ENCODE data around the gene ERVV-1.

ERVV-1 gene

GRCh38 chr19:52995711-52996110 is 18.0 kb upstream of the ERVV-1 start (continued):
- no peak for TF ChIP-seq GLIS1 (tag by site-specific recombination; IDR thresholded peaks at IDR 0.05)
- TF ChIP-seq ZNF677 (tag by site-specific recombination; IDR thresholded peaks at IDR 0.05): no peak
- TF ChIP-seq ZNF837 (tag by site-specific recombination; IDR thresholded peaks at IDR 0.05): no peak
- TF ChIP-seq SETDB1 (IDR thresholded peaks at IDR 0.05; ENCODE audit: insufficient read length, low read length): no peak
- no peak for TF ChIP-seq ZNF335 (tag by site-specific recombination; conservative IDR thresholded peaks at IDR 0.05)
- TF ChIP-seq TSHZ1 (tag by site-specific recombination; IDR thresholded peaks at IDR 0.05; ENCODE audit: borderline replicate concordance): no peak

DNA sequence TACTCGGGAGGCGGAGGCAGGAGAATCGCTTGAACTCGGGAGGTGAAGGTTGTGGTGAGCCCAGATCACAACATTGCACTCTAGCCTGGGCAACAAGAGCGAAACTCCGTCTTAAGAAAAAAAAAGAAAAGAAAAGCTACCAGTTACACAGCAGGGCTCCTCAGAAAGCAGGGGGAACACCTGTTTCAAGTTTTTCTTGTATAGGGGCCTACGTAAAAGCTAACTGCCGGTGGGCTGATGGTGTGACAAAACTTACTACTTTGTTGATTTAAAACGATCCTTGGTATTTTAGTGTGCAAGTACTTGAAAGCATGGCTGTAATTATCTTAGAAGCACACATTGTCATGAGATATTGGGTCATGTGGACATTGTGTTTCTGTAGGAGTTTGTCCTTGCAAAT is 15.7 kb upstream of the ERVV-1 start:
- CTCF ChIA-PET: interaction anchor here (0.7 kb wide), 1 partner anchor 161 kb away, joined by 3 read pairs; no protein-coding TSS in a partner anchor
- no peak overlapping the region for H3K4me3 ChIP-seq (ENCODE audit: low read depth, low read length)
- TF ChIP-seq ZNF16 (tag by site-specific recombination; IDR thresholded peaks at IDR 0.05; ENCODE audit: low read depth) (no peak), ZNF501 (tag by site-specific recombination; IDR thresholded peaks at IDR 0.05) (no peak), MEIS1 (CRISPR knock-in tag; IDR thresholded peaks at IDR 0.05; ENCODE audit: borderline replicate concordance) (no peak), ZBTB20 (tag by site-specific recombination; IDR thresholded peaks at IDR 0.05) (no peak), ZNF302 (tag by site-specific recombination; IDR thresholded peaks at IDR 0.05; ENCODE audit: low read depth) (no peak), ZNF521 (tag by site-specific recombination; IDR thresholded peaks at IDR 0.05) (no peak), ZNF707 (tag by site-specific recombination; IDR thresholded peaks at IDR 0.05) (no peak), ZNF112 (tag by site-specific recombination; IDR thresholded peaks at IDR 0.05) (no peak)
- H3K27ac ChIP-seq (ENCODE audit: extremely low read depth, low read depth, low read length): no peak overlapping the region
- H3K9me3 ChIP-seq (ENCODE audit: control insufficient read depth, insufficient read depth, low read depth, low read length): no peaks in the 10 kb centered on the region
- no peaks in the 10 kb centered on the region for H3K36me3 ChIP-seq (ENCODE audit: control insufficient read depth in 2 of 2, insufficient read depth in 1 of 2, low read length in 2 of 2)
- H3K4me1 ChIP-seq (ENCODE audit: control insufficient read depth, insufficient read depth, low read length): no peaks in the 10 kb centered on the region
- POLR2A ChIA-PET: no interaction called here

GRCh38 chr19:53002479-53002878 is 11.2 kb upstream of the ERVV-1 start:
- CTCF ChIA-PET: no interaction called here
- Histone ChIP-seq H3K27ac (ENCODE audit: extremely low read depth, low read depth, low read length) (no peak overlapping the region), H3K4me1 (ENCODE audit: control insufficient read depth, insufficient read depth, low read length) (no peaks in the 10 kb centered on the region), H3K9me3 (ENCODE audit: control insufficient read depth, insufficient read depth, low read depth, low read length) (peaks cover 2% of the 10 kb centered on the region; the same call in 1 of the 2 replicates), H3K4me3 (ENCODE audit: low read depth, low read length) (no peak overlapping the region), H3K36me3 (ENCODE audit: control insufficient read depth in 2 of 2, insufficient read depth in 1 of 2, low read length in 2 of 2) (no peaks in the 10 kb centered on the region)
- TF ChIP-seq GLI4 (tag by site-specific recombination; IDR thresholded peaks at IDR 0.05) (no peak), ZNF138 (tag by site-specific recombination; IDR thresholded peaks at IDR 0.05; ENCODE audit: borderline replicate concordance) (no peak), SP3 (tag by site-specific recombination; IDR thresholded peaks at IDR 0.05) (no peak), ZBTB17 (tag by site-specific recombination; IDR thresholded peaks at IDR 0.05) (no peak)
- POLR2A ChIA-PET: no interaction called here

- ChIA-PET CTCF (no interaction called here), POLR2A (no interaction called here)
- Histone ChIP-seq H3K9me3 (ENCODE audit: control insufficient read depth, insufficient read depth, low read depth, low read length) (peaks cover 2% of the 10 kb centered on the region; the same call in 1 of the 2 replicates), H3K36me3 (ENCODE audit: control insufficient read depth in 2 of 2, insufficient read depth in 1 of 2, low read length in 2 of 2) (no peaks in the 10 kb centered on the region), H3K4me1 (ENCODE audit: control insufficient read depth, insufficient read depth, low read length) (no peaks in the 10 kb centered on the region), H3K27ac (ENCODE audit: extremely low read depth, low read depth, low read length) (no peak overlapping the region), H3K4me3 (ENCODE audit: low read depth, low read length) (no peak overlapping the region)
- TF ChIP-seq ZNF544 (tag by site-specific recombination; IDR thresholded peaks at IDR 0.05) (no peak), KLF8 (tag by site-specific recombination; IDR thresholded peaks at IDR 0.05) (no peak), BCL11B (tag by site-specific recombination; IDR thresholded peaks at IDR 0.05; ENCODE audit: low read depth) (no peak), ZNF449 (tag by site-specific recombination; IDR thresholded peaks at IDR 0.05) (no peak), ZNF146 (tag by site-specific recombination; IDR thresholded peaks at IDR 0.05) (no peak), SCRT1 (tag by site-specific recombination; IDR thresholded peaks at IDR 0.05; ENCODE audit: borderline replicate concordance) (no peak), ZNF24 (tag by site-specific recombination; IDR thresholded peaks at IDR 0.05) (no peak)
Measured at GRCh38 chr19:53004242-53004641, 9.5 kb upstream of the ERVV-1 start.

All from HEK293 (cell line).